ENCODE measurements around the gene VOPP1.

GRCh38 chr7:55575733-55576132 lies 3.4 kb upstream of the VOPP1 start:
- TF ChIP-seq POLR2A (IDR thresholded peaks at IDR 0.05; ENCODE audit: low read length) (no peak), GATA1 (IDR thresholded peaks at IDR 0.05; ENCODE audit: low read depth, low read length) (no peak)

Data from erythroblast (primary cell).